Fibroblast of skin of left biceps (primary cell): ENCODE results near the gene NR0B2.
A peak's percentile ranks its signal among the peaks of the same experiment; 100 is the strongest.
"Not testable (repeated sequence)": the region's sequence is repeated elsewhere in the genome, so short reads cannot be mapped to it uniquely, and the experiment has no call there.

Source experiments
- DNase-seq, 2 experiments: peaks; one replicate each; pipeline ENCODE4 v3.0.0-alpha.2; 2013; ENCODE audit warnings: low read depth in 2 of 2

Gene NR0B2

DNA sequence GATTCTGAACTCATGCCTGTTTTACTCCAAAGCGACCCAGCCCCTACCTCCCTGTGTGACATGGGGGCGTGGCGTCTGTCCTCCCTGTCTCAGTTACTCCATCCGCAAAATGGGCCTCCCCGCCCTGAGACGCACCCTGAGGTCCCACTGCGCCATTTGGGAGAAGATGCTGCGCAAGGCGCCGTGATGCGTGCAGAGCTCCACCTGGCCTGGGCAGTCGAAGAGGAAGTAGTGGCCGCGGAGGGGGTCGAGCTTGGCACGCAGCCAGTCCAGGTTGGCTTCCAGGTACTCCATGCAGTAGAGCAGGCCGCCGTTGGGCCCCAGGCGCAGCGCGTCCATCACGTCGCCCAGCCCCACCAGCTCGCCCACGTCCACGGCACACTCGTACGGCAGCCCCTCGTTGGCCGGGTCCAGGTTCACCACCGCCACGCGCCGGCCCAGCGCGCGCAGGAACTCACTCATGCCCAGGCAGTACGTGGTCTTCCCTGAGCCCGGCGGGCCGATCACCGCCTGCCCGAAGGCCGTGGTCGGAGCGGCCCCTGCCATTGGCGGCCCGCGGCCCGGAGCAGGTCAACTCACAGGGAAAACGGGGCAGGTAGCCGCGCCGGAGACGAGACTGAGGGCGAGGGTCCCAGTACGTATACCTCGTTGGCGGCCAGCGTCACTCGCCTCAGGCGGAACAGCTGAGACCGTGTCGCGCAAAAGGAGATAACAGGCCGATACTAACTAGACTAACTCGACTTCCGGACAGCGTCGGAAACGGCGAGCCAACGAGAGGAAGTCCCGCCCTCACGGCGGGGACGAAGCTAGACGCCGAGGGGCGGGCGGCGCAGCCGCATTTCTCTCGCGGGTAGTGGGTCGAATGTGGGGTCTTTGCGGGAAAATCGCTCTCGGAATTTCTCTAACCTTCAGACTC lies 24.0 kb downstream of the NR0B2 start, which contains the start of gene GPN2:
Gene GPN2 (minus strand): TSS at position 733 of the 916 bp plus-strand sequence. CDS start 187 bp downstream, at position 546.
- peak in 1 of 2 experiments; percentile 14 for DNase-seq

GRCh38 chr1:26888231-26888630 lies 25.5 kb downstream of the NR0B2 start:
- no peak for DNase-seq

DNA sequence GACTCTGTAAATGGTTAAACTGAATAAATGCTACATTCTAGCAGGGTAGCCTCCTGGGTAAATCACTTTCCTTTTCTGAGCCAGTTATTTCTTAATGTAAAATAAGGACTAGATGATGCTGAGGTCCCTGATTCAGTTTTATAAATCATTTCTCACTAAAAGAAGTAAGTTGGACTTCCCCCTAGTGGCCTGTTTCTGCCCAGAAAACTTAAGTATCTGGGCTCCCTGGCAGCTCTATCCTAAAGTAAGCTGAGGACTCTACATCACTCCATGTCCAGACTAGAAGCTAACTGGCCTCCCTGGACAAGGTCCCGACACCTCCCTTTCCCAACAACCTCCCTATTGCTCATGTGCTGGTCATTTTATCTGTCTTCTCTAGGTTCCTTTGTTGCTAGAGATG lies 26.6 kb downstream of the NR0B2 start:
- DNase-seq = no peak

GRCh38 chr1:26882696-26883463 lies 30.9 kb downstream of the NR0B2 start:
- no peak for DNase-seq

DNA sequence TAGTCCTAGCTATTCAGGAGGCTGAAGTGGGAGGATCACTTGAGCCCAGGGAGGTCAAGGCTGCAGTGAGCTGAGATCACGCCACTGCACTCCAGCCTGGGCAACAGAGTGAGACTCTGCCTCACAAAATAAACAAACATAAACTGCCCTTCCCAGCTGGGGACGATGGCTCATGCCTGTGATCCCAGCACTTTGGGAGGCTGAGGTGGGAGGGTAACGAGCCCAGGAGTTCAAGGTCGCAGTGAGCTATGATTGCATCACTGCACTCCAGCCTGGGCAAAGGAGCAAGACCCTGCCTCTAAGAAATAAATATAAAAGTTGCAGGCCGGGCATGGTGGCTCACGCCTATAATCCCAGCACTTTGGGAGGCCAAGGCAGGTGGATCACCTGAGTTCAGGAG lies 32.2 kb downstream of the NR0B2 start:
- DNase-seq = not testable (repeated sequence)

DNA sequence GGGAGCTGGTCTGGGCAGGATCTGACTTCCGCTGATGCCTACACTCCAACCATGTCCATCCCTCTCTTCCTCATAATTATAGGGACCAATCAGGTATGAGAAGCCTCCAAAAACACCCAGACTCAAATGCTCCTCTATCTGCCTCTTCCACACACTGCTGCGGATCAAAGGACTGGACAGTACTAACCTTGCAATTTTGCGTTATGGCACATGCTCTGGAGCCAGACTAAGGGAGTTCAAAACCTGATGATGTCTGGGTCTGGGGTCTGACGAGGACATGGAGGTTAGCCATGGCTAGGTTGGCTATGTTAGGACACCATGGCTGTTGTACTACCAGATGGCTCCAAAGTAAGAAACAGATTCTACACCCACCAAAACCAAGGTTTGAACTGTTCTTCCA lies 34.0 kb downstream of the NR0B2 start:
- no peak for DNase-seq

DNA sequence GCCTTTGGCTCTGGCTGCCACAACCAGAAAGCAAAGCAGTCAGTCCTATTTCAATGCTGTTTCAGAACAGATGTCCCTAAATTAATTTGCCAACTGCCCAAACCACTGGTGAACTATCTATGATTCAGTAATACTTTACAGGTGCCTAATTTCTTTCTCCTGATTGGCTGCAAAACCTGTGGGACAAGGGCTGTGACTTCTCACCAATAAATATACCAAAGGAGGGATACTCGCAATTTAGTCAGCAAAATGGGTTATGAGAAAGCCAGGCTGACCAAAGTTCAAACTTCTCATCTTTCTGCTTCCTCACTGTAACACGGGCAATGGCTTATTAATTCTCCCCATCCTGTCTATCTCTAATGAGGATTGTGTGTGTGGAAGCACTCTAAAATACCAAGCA lies 36.4 kb downstream of the NR0B2 start:
- no peak for DNase-seq

- DNase-seq = no peak
Measured at GRCh38 chr1:26874896-26875295, 38.9 kb downstream of the NR0B2 start.

- DNase-seq = not testable (repeated sequence)
Measured at GRCh38 chr1:26873097-26873496, 40.7 kb downstream of the NR0B2 start.

- peak; percentile 92 to 95 for DNase-seq
Measured at GRCh38 chr1:26864610-26865480, 48.9 kb downstream of the NR0B2 start.

DNA sequence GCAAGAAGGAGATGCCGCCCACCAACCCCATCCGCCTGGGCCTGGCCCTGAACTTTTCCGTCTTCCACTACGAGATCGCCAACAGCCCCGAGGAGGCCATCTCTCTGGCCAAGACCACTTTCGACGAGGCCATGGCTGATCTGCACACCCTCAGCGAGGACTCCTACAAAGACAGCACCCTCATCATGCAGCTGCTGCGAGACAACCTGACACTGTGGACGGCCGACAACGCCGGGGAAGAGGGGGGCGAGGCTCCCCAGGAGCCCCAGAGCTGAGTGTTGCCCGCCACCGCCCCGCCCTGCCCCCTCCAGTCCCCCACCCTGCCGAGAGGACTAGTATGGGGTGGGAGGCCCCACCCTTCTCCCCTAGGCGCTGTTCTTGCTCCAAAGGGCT lies 50.1 kb downstream of the NR0B2 start:
- DNase-seq = no peak

GRCh38 chr1:26862781-26863684 lies 50.7 kb downstream of the NR0B2 start, which contains the start of gene SFN:
TSS of gene SFN (plus strand) at chr1:26863149. CDS start at chr1:26863213, 64 bp downstream.
- no peak for DNase-seq

DNA sequence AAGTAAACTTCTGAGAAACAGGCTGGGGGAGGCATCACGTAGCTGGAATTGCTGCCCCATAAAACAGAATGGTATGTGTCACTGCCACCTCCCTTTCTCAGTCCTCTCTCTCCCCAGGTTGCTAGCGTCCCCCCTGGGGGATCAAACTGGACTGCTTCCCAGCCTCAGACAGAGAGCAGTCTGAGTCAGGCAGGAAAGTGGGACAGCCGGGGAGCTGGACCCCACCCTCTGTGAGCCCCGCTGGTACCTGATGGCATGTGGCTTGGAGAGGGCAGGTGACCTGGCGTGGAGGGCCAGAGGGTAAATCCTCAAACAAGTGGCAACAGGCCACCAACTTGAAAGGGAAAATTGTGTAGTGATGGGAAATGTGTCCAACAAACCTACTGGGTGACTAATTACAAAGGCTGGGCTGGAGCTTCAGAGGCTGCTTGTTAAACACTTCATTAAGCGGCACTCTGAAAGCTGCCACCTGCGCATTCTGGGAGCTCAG lies 51.8 kb downstream of the NR0B2 start:
- no peak for DNase-seq
